OCI-LY3 (cell line): ENCODE measurements around the gene SORCS3.

Source experiments
- EZH2phosphoT487 ChIP-seq: fragments of 200-600 bp; shearing (Covaris generic); IDR thresholded peaks from 2 replicates; pipeline ENCODE4 v1.6.1; 2018; ENCODE audit warnings: antibody characterized with exemption, mixed run types, low read depth
- TF ChIP-seq, protein P1 (sequence below): fragments of 200-600, 300-600 bp; sonication (generic); IDR thresholded peaks from 2 replicates; pipeline ENCODE4 v1.5.1; 2014; ENCODE audit warnings: antibody characterized with exemption, low read length, low read depth

DNA sequence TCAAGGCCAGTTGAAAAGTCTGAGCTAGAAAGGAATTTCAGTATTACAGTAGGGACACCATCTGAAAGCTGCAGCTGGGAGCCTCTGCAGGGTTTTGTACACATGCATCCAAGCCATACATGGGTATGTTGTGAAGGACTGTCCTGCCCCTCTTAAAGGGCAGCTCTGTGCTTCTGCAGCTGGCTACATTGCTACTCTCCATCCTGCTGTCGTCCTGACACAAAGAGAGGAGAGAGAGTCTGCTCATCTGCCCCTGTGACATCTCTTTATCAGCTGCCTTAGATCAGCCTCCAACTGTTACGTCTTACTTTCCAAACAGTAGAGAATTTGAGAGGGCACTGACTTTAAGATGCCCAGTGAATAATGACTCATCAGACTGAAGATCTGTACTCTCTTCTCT lies 602.7 kb downstream of the SORCS3 start:
- TF ChIP-seq, protein P1, sequence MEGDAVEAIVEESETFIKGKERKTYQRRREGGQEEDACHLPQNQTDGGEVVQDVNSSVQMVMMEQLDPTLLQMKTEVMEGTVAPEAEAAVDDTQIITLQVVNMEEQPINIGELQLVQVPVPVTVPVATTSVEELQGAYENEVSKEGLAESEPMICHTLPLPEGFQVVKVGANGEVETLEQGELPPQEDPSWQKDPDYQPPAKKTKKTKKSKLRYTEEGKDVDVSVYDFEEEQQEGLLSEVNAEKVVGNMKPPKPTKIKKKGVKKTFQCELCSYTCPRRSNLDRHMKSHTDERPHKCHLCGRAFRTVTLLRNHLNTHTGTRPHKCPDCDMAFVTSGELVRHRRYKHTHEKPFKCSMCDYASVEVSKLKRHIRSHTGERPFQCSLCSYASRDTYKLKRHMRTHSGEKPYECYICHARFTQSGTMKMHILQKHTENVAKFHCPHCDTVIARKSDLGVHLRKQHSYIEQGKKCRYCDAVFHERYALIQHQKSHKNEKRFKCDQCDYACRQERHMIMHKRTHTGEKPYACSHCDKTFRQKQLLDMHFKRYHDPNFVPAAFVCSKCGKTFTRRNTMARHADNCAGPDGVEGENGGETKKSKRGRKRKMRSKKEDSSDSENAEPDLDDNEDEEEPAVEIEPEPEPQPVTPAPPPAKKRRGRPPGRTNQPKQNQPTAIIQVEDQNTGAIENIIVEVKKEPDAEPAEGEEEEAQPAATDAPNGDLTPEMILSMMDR: no peak
- TF ChIP-seq EZH2phosphoT487: no peak
